K562 treated with DMSO at 1 percent for 12 hours (cell line): Measurements from ENCODE around the gene TACR1. TPM values are rescaled to one million over a fixed set of nuclear protein-coding genes. Genes with fewer than 3 reads are reported as not detected.

Experiments
- total RNA-seq: library from RNA; unstranded; fragments of 300-600 nt; gene quantifications from 2 replicates; pipeline ENCODE4 v1.2.3, GENCODE V29; 2022; ENCODE audit not compliant: insufficient read depth

The TACR1 gene, protein sequence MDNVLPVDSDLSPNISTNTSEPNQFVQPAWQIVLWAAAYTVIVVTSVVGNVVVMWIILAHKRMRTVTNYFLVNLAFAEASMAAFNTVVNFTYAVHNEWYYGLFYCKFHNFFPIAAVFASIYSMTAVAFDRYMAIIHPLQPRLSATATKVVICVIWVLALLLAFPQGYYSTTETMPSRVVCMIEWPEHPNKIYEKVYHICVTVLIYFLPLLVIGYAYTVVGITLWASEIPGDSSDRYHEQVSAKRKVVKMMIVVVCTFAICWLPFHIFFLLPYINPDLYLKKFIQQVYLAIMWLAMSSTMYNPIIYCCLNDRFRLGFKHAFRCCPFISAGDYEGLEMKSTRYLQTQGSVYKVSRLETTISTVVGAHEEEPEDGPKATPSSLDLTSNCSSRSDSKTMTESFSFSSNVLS
- total RNA-seq = not detected in 2 replicates

DNA sequence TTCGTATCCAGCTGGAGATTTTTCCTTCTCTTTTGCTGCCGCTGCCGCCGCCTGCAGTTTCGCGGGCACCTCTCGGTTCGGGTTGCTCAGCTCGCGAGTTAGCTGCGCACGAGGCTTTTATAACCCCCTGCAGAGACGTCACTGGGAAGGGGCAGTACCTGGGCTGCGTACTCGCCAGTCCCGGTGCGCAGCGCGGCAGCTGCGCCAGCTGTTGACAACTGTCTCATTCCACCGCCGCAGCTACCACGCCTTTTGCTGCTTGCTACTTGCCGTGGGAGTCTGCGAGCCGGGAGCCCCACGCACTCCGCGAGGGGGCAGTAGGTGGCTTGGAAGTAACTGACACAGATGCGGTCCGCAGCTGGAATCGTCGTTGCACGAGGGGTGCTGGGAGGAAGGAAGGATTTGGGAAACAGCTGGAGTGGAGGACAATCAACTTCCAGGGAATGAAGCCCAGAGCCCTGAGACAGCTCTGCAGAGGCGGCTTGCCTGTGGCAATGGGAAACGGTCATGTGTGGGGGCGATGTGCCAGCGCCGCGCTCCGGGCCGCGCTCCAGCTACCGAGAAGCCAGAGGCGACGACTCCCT is at the start of gene TACR1:
TACR1 (minus strand) TSS at position 93 of the 584 bp plus-strand sequence. CDS start 586 bp downstream, outside the sequence.

Other genes with a start within 250 kb of the TACR1 start
- gene POLE4, start 240.9 kb downstream of the TACR1 start, total RNA-seq = 23.9 and 48.4 TPM in 2 replicates